WTC11 (cell line): ENCODE data around the gene SOWAHA. TPM values are rescaled to one million over a fixed set of nuclear protein-coding genes. Genes with fewer than 3 reads are reported as not detected.

Experiments
- ATF2 ChIP-seq: sonication (generic); formaldehyde crosslinking; IDR thresholded peaks from 2 replicates; pipeline ENCODE4 v1.8.1; 2022; ENCODE audit warnings: low read depth, missing genetic modification reagents, borderline replicate concordance
- CDX4 ChIP-seq: fragments of 250-450 bp; sonication (Bioruptor Pico); IDR thresholded peaks from 2 replicates; pipeline ENCODE4 v1.9.0; 2021; ENCODE audit warnings: moderate library complexity, mild to moderate bottlenecking, inconsistent platforms, borderline replicate concordance
- E2F1 ChIP-seq: sonication (generic); formaldehyde crosslinking; IDR thresholded peaks from 2 replicates; pipeline ENCODE4 v1.8.0; 2022; ENCODE audit warnings: mild to moderate bottlenecking, missing genetic modification reagents
- E2F4 ChIP-seq: sonication (generic); formaldehyde crosslinking; IDR thresholded peaks from 2 replicates; pipeline ENCODE4 v1.8.1; 2022; ENCODE audit warnings: low read depth, mild to moderate bottlenecking, moderate library complexity, missing genetic modification reagents, borderline replicate concordance
- E2F5 ChIP-seq: sonication (generic); formaldehyde crosslinking; IDR thresholded peaks from 2 replicates; pipeline ENCODE4 v1.8.1; 2022; ENCODE audit warnings: mild to moderate bottlenecking, moderate library complexity, missing genetic modification reagents
- GTF2I ChIP-seq: fragments of 250-450 bp; sonication (Bioruptor Pico); conservative IDR thresholded peaks from 2 replicates; pipeline ENCODE4 v1.4.0; 2021; ENCODE audit warnings: mild to moderate bottlenecking
- NR1H2 ChIP-seq: sonication (generic); formaldehyde crosslinking; IDR thresholded peaks from 2 replicates; pipeline ENCODE4 v1.9.0; 2021; ENCODE audit warnings: mild to moderate bottlenecking, moderate library complexity, missing genetic modification reagents
- NR3C1 ChIP-seq: sonication (generic); formaldehyde crosslinking; conservative IDR thresholded peaks from 2 replicates; pipeline ENCODE4 v1.8.1; 2023; ENCODE audit warnings: low read depth, mild to moderate bottlenecking, missing genetic modification reagents
- PRRX2 ChIP-seq: fragments of 250-450 bp; sonication (Bioruptor Pico); IDR thresholded peaks from 2 replicates; pipeline ENCODE4 v1.8.0; 2021; ENCODE audit warnings: mild to moderate bottlenecking
- TEAD1 ChIP-seq: sonication (generic); formaldehyde crosslinking; IDR thresholded peaks from 2 replicates; pipeline ENCODE4 v1.8.0; 2022; ENCODE audit warnings: mild to moderate bottlenecking, missing genetic modification reagents
- ZNF219 ChIP-seq: sonication (generic); formaldehyde crosslinking; IDR thresholded peaks from 2 replicates; pipeline ENCODE4 v1.8.0; 2023; ENCODE audit warnings: missing genetic modification reagents, mild to moderate bottlenecking, borderline replicate concordance
- ZNF263 ChIP-seq: sonication (generic); formaldehyde crosslinking; IDR thresholded peaks from 2 replicates; pipeline ENCODE4 v1.8.1; 2022; ENCODE audit warnings: low read depth, mild to moderate bottlenecking, moderate library complexity, missing genetic modification reagents
- ZNF416 ChIP-seq: fragments of 250-450 bp; sonication (Bioruptor Pico); IDR thresholded peaks from 2 replicates; pipeline ENCODE4 v1.9.0; 2021; ENCODE audit warnings: mild to moderate bottlenecking, inconsistent platforms
- total RNA-seq: library from RNA; stranded (reverse); gene quantifications from 3 replicates; pipeline ENCODE4 v1.2.3, GENCODE V29; 2021
- TF ChIP-seq, protein P1 (sequence below): sonication (generic); formaldehyde crosslinking; IDR thresholded peaks from 2 replicates; pipeline ENCODE4 v1.8.0; 2023; ENCODE audit warnings: mild to moderate bottlenecking, missing genetic modification reagents
- TF ChIP-seq, protein P2 (sequence below): sonication (generic); formaldehyde crosslinking; IDR thresholded peaks from 2 replicates; pipeline ENCODE4 v1.8.1; 2023; ENCODE audit warnings: mild to moderate bottlenecking, missing genetic modification reagents
- TF ChIP-seq, protein P3 (sequence below): sonication (generic); formaldehyde crosslinking; IDR thresholded peaks from 2 replicates; pipeline ENCODE4 v1.8.1; 2023; ENCODE audit warnings: mild to moderate bottlenecking, missing genetic modification reagents, borderline replicate concordance
- TF ChIP-seq, protein P4 (sequence below): sonication (generic); formaldehyde crosslinking; IDR thresholded peaks from 2 replicates; pipeline ENCODE4 v1.8.0; 2023; ENCODE audit warnings: missing genetic modification reagents
- TF ChIP-seq, protein P5 (sequence below): sonication (generic); formaldehyde crosslinking; IDR thresholded peaks from 2 replicates; pipeline ENCODE4 v1.8.0; 2022; ENCODE audit warnings: mild to moderate bottlenecking, missing genetic modification reagents
- TF ChIP-seq, protein P6 (sequence below): sonication (generic); formaldehyde crosslinking; IDR thresholded peaks from 2 replicates; pipeline ENCODE4 v1.8.0; 2022; ENCODE audit warnings: mild to moderate bottlenecking, missing genetic modification reagents

SOWAHA gene
- total RNA-seq, 1 experiment from 2014 or later = 0.11 TPM

DNA sequence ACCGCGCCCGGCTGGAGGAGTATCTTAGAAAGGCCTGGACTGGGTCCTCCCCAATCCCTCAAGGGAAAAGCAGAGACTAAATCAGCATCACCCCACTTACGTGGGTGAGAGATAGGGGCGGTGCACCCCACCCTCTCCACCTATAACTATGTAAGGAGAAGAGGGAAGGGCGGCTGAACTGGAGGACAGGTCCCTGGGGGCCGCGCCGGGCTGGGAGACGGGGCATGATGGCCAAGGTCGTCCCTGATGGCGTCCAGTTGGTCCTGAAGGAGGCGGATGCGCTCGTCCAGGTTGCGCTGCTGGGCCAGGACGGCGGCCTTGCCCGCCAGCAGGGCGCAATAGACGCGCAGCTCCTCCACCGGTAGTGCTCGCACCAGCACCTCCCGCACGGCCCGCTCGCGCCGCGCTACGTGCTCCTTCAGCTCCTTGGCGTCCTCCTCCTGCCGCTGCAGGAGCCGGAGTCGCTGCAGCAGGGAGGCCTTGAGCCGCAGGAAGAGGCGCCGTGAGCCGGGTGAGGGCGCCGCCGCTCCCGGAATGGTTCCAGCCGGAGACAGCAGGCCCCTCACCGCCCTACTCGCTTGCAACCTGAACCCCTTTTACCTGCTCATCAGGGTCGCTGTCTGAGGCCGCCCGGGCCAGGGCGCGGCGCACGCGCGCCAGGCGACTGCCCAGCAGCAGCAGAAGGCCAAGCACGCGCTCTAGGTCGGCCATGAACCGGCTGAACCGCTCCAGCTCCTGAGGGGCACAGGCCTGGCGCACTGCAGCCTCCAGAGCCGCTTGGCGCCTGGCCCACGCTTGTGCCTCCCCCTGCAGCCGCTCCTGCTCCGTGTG is 9.8 kb downstream of the SOWAHA start (continued):
- TF ChIP-seq, protein P1, sequence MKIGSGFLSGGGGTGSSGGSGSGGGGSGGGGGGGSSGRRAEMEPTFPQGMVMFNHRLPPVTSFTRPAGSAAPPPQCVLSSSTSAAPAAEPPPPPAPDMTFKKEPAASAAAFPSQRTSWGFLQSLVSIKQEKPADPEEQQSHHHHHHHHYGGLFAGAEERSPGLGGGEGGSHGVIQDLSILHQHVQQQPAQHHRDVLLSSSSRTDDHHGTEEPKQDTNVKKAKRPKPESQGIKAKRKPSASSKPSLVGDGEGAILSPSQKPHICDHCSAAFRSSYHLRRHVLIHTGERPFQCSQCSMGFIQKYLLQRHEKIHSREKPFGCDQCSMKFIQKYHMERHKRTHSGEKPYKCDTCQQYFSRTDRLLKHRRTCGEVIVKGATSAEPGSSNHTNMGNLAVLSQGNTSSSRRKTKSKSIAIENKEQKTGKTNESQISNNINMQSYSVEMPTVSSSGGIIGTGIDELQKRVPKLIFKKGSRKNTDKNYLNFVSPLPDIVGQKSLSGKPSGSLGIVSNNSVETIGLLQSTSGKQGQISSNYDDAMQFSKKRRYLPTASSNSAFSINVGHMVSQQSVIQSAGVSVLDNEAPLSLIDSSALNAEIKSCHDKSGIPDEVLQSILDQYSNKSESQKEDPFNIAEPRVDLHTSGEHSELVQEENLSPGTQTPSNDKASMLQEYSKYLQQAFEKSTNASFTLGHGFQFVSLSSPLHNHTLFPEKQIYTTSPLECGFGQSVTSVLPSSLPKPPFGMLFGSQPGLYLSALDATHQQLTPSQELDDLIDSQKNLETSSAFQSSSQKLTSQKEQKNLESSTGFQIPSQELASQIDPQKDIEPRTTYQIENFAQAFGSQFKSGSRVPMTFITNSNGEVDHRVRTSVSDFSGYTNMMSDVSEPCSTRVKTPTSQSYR (CRISPR knock-in tag) = peak; percentile 88; the same call in 1 of the 2 replicates
- TF ChIP-seq E2F1 (CRISPR knock-in tag) (peak; percentile 64; the same call in 1 of the 2 replicates), TEAD1 (CRISPR knock-in tag) (peak; percentile 88), ZNF219 (no peak), ATF2 (CRISPR knock-in tag) (peak; percentile 73; the same call in 1 of the 2 replicates), PRRX2 (CRISPR knock-in tag) (no peak), NR3C1 (CRISPR knock-in tag) (peak; percentile 44; the same call in 1 of the 2 replicates), ZNF416 (no peak), CDX4 (CRISPR knock-in tag) (no peak), E2F4 (CRISPR knock-in tag) (peak; percentile 70; the same call in 1 of the 2 replicates), NR1H2 (CRISPR knock-in tag) (no peak), GTF2I (CRISPR knock-in tag) (no peak), ZNF263 (peak; percentile 99), E2F5 (CRISPR knock-in tag) (peak; percentile 88; the same call in 1 of the 2 replicates)
- TF ChIP-seq, protein P2, sequence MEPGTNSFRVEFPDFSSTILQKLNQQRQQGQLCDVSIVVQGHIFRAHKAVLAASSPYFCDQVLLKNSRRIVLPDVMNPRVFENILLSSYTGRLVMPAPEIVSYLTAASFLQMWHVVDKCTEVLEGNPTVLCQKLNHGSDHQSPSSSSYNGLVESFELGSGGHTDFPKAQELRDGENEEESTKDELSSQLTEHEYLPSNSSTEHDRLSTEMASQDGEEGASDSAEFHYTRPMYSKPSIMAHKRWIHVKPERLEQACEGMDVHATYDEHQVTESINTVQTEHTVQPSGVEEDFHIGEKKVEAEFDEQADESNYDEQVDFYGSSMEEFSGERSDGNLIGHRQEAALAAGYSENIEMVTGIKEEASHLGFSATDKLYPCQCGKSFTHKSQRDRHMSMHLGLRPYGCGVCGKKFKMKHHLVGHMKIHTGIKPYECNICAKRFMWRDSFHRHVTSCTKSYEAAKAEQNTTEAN (CRISPR knock-in tag) = peak; percentile 91; the same call in 1 of the 2 replicates
- TF ChIP-seq, protein P3, sequence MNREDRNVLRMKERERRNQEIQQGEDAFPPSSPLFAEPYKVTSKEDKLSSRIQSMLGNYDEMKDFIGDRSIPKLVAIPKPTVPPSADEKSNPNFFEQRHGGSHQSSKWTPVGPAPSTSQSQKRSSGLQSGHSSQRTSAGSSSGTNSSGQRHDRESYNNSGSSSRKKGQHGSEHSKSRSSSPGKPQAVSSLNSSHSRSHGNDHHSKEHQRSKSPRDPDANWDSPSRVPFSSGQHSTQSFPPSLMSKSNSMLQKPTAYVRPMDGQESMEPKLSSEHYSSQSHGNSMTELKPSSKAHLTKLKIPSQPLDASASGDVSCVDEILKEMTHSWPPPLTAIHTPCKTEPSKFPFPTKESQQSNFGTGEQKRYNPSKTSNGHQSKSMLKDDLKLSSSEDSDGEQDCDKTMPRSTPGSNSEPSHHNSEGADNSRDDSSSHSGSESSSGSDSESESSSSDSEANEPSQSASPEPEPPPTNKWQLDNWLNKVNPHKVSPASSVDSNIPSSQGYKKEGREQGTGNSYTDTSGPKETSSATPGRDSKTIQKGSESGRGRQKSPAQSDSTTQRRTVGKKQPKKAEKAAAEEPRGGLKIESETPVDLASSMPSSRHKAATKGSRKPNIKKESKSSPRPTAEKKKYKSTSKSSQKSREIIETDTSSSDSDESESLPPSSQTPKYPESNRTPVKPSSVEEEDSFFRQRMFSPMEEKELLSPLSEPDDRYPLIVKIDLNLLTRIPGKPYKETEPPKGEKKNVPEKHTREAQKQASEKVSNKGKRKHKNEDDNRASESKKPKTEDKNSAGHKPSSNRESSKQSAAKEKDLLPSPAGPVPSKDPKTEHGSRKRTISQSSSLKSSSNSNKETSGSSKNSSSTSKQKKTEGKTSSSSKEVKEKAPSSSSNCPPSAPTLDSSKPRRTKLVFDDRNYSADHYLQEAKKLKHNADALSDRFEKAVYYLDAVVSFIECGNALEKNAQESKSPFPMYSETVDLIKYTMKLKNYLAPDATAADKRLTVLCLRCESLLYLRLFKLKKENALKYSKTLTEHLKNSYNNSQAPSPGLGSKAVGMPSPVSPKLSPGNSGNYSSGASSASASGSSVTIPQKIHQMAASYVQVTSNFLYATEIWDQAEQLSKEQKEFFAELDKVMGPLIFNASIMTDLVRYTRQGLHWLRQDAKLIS (CRISPR knock-in tag) = 0 out of 2 replicates have a peak, but pooled peaks have one; percentile 86
- TF ChIP-seq, protein P4, sequence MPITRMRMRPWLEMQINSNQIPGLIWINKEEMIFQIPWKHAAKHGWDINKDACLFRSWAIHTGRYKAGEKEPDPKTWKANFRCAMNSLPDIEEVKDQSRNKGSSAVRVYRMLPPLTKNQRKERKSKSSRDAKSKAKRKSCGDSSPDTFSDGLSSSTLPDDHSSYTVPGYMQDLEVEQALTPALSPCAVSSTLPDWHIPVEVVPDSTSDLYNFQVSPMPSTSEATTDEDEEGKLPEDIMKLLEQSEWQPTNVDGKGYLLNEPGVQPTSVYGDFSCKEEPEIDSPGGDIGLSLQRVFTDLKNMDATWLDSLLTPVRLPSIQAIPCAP (CRISPR knock-in tag) = no peak; the same call in 1 of the 2 replicates
- TF ChIP-seq, protein P5, sequence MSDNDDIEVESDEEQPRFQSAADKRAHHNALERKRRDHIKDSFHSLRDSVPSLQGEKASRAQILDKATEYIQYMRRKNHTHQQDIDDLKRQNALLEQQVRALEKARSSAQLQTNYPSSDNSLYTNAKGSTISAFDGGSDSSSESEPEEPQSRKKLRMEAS (CRISPR knock-in tag) = peak; percentile 98
- TF ChIP-seq, protein P6, sequence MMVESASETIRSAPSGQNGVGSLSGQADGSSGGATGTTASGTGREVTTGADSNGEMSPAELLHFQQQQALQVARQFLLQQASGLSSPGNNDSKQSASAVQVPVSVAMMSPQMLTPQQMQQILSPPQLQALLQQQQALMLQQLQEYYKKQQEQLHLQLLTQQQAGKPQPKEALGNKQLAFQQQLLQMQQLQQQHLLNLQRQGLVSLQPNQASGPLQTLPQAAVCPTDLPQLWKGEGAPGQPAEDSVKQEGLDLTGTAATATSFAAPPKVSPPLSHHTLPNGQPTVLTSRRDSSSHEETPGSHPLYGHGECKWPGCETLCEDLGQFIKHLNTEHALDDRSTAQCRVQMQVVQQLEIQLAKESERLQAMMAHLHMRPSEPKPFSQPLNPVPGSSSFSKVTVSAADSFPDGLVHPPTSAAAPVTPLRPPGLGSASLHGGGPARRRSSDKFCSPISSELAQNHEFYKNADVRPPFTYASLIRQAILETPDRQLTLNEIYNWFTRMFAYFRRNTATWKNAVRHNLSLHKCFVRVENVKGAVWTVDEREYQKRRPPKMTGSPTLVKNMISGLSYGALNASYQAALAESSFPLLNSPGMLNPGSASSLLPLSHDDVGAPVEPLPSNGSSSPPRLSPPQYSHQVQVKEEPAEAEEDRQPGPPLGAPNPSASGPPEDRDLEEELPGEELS (CRISPR knock-in tag) = peak; percentile 96
